GM19023 (cell line): Measurements from ENCODE around the gene BLVRA.
"Not testable (repeated sequence)": the region's sequence is repeated elsewhere in the genome, so short reads cannot be mapped to it uniquely, and the experiment has no call there.

Experiments
- ATAC-seq: cut with Tn5 transposase; IDR thresholded peaks from one replicate; pipeline ENCODE4 v1.9.1; 2021; ENCODE audit warnings: mild to moderate bottlenecking, moderate library complexity; ENCODE audit not compliant: unreplicated experiment

The BLVRA gene

GRCh38 chr7:43799605-43800004 is 41.1 kb downstream of the BLVRA start:
- ATAC-seq: no peak

DNA sequence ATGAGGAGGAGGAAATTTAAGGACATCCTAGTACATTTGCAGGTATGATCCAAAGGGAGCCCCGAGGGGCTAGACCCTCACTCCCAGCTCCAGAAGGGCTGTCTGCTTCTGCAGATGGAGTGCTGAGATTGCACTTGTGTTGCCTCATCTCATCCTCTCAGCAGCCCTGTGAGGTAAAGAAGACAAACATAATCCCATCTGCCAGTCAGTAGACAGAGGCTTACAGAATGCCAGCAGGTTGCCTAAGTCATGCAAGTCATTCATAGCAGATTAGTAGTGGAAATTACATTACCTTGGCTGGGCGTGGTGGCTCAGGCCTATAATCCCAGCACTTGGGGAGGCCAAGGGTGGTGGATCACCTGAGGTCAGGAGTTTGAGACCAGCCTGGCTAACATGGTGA is 45.4 kb downstream of the BLVRA start:
- ATAC-seq: no peak

DNA sequence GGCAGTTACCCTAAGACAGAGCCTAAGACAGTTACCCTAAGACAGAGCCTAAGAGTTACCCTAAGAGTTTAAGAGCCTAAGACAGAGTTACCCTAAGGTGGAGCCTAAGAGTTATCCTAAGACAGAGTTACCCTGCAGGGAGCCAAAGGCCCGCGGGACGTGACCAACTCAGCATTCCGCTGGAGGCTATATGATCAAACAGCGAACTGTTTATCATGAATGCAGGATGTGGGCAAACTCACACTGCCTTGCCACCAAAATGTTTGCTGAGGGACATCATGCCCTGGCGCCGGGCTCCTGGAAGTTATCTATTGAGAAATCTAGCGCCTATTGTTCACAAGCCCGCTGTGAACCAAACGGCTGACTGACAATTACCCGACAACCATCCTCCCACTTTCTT is 49.9 kb downstream of the BLVRA start:
- ATAC-seq: no peak

GRCh38 chr7:43810195-43810941 is 51.9 kb downstream of the BLVRA start:
- ATAC-seq: not testable (repeated sequence)

DNA sequence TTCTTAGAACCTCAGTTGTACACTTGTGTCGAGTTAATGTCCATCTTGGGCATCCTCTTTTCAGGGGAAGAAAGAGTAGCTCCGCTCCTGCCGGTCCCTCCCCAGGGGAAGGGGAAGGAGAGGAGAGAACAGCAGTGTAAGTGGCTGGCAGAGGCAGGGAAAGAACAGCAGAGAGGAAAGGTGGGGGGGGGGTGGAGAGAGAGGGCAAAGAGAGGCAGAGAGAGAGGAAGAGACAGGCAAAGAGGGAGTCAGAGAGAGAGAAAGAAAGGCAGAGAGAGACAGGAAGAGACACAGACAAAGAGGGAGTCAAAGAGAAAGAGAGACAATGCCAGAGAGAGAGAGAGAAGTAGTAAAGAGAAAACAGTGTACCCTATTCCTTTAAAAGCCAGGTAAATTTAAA is 56.9 kb downstream of the BLVRA start:
- ATAC-seq: no peak

- not testable (repeated sequence) for ATAC-seq
Measured at GRCh38 chr7:43816046-43816797, 57.7 kb downstream of the BLVRA start.

DNA sequence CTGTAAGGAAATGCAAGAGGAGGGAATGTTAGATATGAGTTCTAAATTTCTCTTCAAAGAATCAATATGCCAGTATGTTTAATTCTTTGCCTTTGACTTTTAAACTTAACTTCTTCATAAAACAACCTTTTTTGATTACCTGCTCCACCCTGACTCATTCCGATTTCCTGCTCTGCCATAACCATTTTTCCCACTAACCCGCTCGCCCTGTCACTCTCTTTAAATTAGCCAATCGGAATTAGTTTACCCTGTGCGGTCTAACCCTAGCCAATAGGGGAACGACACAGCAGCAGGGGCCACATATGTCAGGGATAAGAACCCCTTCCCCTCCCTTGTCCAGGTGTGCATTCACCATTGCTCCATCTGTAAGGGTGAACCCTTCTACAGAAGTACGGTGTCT is 64.9 kb downstream of the BLVRA start:
- not testable (repeated sequence) for ATAC-seq

DNA sequence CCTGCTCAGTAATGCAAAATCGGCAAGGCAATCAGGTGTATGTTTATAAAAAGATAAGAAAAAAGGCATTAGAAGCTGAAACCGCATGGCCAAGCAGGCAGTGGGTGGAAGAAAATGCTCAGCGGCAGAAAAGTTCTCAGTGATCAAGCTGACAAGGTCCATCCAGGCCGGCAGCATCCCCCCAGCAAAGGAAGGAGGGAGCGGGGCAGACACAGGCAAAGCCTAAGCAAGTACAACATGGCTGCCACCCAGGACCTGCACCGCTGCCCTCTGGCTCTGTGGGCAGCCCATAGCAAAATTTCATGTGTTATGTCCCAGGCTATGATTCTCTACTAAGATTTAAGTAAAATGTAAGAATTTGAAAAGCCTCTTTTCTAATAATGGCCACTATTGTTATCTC is 65.5 kb downstream of the BLVRA start:
- ATAC-seq: no peak

DNA sequence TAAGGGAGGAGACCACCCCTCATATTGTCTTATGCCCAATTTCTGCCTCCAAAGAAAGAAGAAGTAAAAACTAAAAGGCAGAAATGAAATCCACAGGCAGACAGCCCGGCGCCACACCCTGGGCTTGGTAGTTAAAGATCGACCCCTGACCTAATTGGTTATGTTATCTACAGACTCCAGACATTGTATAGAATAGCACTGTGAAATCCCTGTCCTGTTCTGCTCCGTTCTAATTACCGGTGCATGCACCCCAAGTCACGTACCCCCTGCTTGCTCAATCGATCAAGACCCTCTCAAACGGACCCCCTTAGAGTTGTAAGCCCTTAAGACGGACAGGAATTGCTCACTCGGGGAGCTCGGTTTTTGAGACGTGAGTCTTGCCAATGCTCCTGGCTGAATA is 66.0 kb downstream of the BLVRA start:
- ATAC-seq: not testable (repeated sequence)

- ATAC-seq: no peak
Measured at GRCh38 chr7:43824963-43825362, 66.5 kb downstream of the BLVRA start.

DNA sequence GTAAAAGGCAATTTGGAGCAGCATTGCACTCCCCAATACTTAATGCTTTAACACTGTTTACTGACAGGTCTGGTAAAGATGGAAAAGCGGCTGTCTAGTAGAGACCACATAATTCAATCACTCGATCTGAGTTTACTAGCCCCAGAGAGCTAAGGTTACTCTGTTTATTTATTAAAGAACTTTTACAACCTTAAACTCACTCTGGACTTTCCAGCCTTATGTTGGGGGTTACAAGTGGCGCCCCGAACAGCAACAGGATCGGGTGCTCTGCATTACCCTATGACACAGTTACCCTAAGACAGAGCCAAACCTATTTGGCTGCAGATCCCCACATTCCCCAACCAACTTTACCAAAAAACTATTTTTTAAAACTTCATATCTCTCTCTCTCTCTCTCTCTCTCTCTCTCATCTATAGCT is 66.9 kb downstream of the BLVRA start:
- no peak for ATAC-seq

GRCh38 chr7:43830917-43831316 is 72.4 kb downstream of the BLVRA start:
- not testable (repeated sequence) for ATAC-seq

GRCh38 chr7:43834463-43835251 is 76.2 kb downstream of the BLVRA start:
- peak; percentile 50 for ATAC-seq

DNA sequence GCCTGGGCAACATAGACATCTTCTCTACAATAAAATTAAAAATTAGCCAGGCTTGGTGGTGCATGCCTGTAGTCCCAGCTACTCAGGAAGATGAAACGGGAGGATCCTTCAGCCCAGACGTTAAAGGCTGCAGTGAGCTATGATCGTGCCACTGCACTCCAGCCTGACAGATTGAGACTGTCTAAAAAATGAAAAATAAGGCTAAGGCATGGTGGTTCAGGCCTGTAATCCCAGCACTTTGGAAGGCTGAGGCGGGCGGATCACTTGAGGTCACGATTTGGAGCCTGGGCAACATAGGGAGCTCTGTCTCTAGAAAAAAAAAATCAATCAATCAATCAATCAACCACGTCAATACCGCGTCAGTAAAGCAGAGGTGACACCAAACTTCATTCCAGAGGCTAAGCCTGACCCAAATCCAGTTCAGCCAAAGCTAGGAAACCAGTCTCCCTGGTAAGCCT is 79.8 kb downstream of the BLVRA start:
- no peak for ATAC-seq

- ATAC-seq: no peak
Measured at GRCh38 chr7:43843296-43843695, 84.8 kb downstream of the BLVRA start.

DNA sequence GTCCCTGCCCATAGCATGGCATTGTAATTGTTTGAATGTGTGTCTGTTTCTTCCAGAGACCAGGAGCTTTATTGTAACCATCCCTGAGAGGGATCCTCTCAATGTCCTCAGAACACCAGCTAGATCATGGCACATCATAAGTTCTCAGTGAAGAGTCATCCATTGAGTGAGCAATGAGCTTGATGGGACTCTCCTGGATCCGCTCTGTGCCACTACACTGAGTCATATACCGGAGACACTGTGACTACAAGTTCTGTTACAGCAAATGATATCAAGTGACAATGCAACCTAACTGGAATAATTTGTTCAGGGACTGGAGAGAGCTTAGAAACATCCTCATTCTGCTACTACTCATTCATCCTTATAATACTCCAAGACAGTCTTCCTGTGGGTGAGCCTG is 85.8 kb downstream of the BLVRA start:
- ATAC-seq: no peak

GRCh38 chr7:43844662-43845061 is 86.2 kb downstream of the BLVRA start:
- no peak for ATAC-seq

- no peak for ATAC-seq
Measured at GRCh38 chr7:43847496-43847895, 89.0 kb downstream of the BLVRA start.

DNA sequence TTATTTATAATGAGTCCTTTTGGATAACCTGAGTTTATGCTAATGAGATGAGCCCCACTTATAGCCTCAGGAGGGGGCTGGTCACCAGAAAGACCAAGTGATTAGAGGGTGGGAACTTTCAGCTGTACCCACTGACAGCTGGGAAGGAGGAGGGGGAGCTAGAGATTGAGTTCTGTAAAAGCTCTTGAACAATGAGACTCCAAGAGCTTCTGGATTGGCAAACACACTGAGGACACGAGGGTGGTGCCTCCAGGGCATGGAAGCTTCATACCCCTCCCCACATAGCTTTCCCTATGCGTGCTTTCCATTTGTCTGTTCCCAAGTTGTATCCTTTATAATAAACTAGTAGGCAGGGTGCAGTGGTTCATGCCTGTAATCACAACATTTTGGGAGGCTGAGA is 90.6 kb downstream of the BLVRA start:
- ATAC-seq: no peak

DNA sequence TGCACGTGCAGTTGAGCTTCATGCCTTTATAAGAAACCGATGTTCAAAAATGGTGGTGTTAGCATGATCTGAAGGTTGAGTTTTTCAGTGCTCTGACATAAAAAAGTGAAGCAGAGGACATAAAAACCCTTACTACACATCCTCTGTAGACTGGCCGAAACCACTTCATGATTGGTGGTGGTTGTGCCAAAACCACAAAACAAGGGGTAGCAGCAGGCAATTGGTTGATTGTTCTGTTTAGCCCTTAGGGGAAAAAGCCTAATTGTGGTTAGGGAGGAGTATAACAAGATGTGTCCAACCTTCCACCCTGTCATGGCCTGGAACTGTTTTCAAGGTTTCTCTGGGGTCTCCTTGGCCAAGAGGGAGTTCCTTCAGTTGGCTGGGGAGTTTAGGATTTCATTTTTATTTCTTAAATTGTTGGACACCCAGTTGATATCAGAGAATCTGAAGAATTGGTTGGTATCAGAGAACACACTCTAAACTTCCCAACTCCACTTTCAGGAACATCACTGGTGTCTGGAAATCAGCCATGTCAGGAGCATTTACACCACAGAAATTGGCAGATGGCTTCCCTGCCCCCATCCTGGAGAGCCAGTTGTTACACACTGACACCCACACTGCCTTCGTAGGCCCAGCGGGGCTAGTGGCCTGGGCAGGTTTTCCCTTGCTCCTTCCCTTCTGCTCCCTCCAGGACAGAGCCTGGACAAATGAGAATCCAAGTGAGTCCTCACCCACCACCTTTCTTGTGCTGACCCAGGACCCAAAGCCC is 92.1 kb downstream of the BLVRA start:
- ATAC-seq: no peak

DNA sequence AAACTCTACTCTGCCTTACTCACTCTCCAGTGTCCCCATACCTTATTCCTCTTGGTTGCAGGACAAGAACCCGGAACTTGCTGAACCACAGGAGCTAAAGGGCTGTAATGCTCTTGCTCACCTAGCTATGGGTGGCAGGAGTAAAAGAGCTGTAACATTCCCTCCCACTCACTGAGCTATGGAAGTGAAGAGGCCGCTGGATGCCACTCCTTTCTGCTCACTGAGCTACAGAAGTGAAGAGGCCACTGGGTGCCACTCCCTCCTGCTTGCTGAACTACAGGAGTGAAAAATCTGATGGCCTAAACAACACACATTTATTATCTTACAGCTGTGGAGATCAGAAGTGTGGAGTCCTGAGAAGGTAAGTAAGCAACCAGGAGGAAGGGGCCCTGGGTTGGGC is 93.3 kb downstream of the BLVRA start:
- no peak for ATAC-seq
